Ishikawa (cell line): ENCODE measurements around the gene ERGIC1.

ENCODE experiments used
- CEBPB ChIP-seq: IDR thresholded peaks from 2 replicates; pipeline ENCODE4 v1.6.1; 2012
- CREB1 ChIP-seq: IDR thresholded peaks from 2 replicates; pipeline ENCODE4 v1.6.1; 2012; ENCODE audit warnings: low read depth
- EGR1 ChIP-seq: IDR thresholded peaks from 2 replicates; pipeline ENCODE4 v1.6.1; 2012
- EP300 ChIP-seq: IDR thresholded peaks from 2 replicates; pipeline ENCODE4 v1.6.1; 2012; ENCODE audit warnings: borderline replicate concordance
- FOXM1 ChIP-seq: IDR thresholded peaks from 2 replicates; pipeline ENCODE4 v1.6.1; 2012; ENCODE audit warnings: low read depth, borderline replicate concordance
- MAX ChIP-seq: IDR thresholded peaks from 2 replicates; pipeline ENCODE4 v1.6.1; 2012
- NFIC ChIP-seq: IDR thresholded peaks from 2 replicates; pipeline ENCODE4 v1.6.1; 2012
- RAD21 ChIP-seq: IDR thresholded peaks from 2 replicates; pipeline ENCODE4 v1.6.1; 2012; ENCODE audit warnings: low read depth
- REST ChIP-seq: IDR thresholded peaks from 2 replicates; pipeline ENCODE4 v1.6.1; 2012; ENCODE audit warnings: low read depth, mild to moderate bottlenecking
- TAF1 ChIP-seq: IDR thresholded peaks from 2 replicates; pipeline ENCODE4 v1.6.1; 2012; ENCODE audit warnings: low read depth, mild to moderate bottlenecking
- TCF12 ChIP-seq: IDR thresholded peaks from 2 replicates; pipeline ENCODE4 v1.6.1; 2012; ENCODE audit warnings: low read depth
- TEAD4 ChIP-seq: IDR thresholded peaks from 2 replicates; pipeline ENCODE4 v1.6.1; 2012
- USF1 ChIP-seq: IDR thresholded peaks from 2 replicates; pipeline ENCODE4 v1.6.1; 2012
- YY1 ChIP-seq: IDR thresholded peaks from 2 replicates; pipeline ENCODE4 v1.6.1; 2012; ENCODE audit warnings: low read depth
- ZBTB7A ChIP-seq: IDR thresholded peaks from 2 replicates; pipeline ENCODE4 v1.6.1; 2012; ENCODE audit warnings: low read depth

Gene ERGIC1

GRCh38 chr5:172920995-172921394 is 86.9 kb downstream of the ERGIC1 start:
- TF ChIP-seq FOXM1, result no peak
- no peak for TF ChIP-seq TCF12
- TF ChIP-seq EGR1, result no peak
- no peak for TF ChIP-seq TEAD4
- no peak for TF ChIP-seq CEBPB
- TF ChIP-seq MAX, result no peak
- no peak for TF ChIP-seq ZBTB7A
- TF ChIP-seq YY1, result no peak

GRCh38 chr5:172921906-172922305 is 87.9 kb downstream of the ERGIC1 start:
- TF ChIP-seq EP300 (no peak), ZBTB7A (no peak), MAX (no peak), RAD21 (no peak)

- TF ChIP-seq EGR1 (no peak), CREB1 (no peak), TCF12 (no peak), CEBPB (no peak)
Measured at GRCh38 chr5:172923539-172923938, 89.5 kb downstream of the ERGIC1 start.

GRCh38 chr5:172925336-172925948 is 91.4 kb downstream of the ERGIC1 start:
- no peak for TF ChIP-seq CREB1
- no peak for TF ChIP-seq EGR1
- no peak for TF ChIP-seq RAD21
- TF ChIP-seq CEBPB, result no peak
- no peak for TF ChIP-seq REST
- TF ChIP-seq NFIC, result no peak
- TF ChIP-seq TAF1, result no peak
- no peak for TF ChIP-seq EP300
- TF ChIP-seq MAX, result no peak
- no peak for TF ChIP-seq TCF12
- TF ChIP-seq FOXM1, result no peak
- no peak for TF ChIP-seq USF1
- no peak for TF ChIP-seq TEAD4
- TF ChIP-seq YY1, result no peak
- no peak for TF ChIP-seq ZBTB7A

- TF ChIP-seq REST (no peak), TCF12 (no peak), YY1 (no peak), RAD21 (no peak), ZBTB7A (no peak), CREB1 (no peak), TAF1 (no peak), NFIC (no peak), CEBPB (no peak), TEAD4 (no peak), MAX (no peak), USF1 (no peak), EP300 (no peak)
Measured at GRCh38 chr5:172926008-172926523, 92.0 kb downstream of the ERGIC1 start.

GRCh38 chr5:172926796-172927195 is 92.7 kb downstream of the ERGIC1 start:
- TF ChIP-seq TEAD4 (no peak), REST (no peak), CREB1 (no peak), CEBPB (no peak), NFIC (no peak), USF1 (no peak), EP300 (no peak), YY1 (no peak), EGR1 (no peak), RAD21 (no peak), ZBTB7A (no peak), FOXM1 (no peak), MAX (no peak), TCF12 (no peak), TAF1 (no peak)
